Suprapubic skin (tissue), 3 donors: ENCODE results near the gene SLC22A23.

Experiments used
- POLR2A ChIP-seq, 2 donors: fragments of 450-650 bp; IDR thresholded peaks; one replicate each; pipeline ENCODE4 v1.6.1; 2017; ENCODE audit warnings: antibody characterized with exemption in 2 of 2, mild to moderate bottlenecking in 2 of 2, moderate library complexity in 2 of 2
- TF ChIP-seq, protein P1 (sequence below), 2 donors: fragments of 200-600 bp in 1 of 2; fragments of 450-650 bp in 1 of 2; sonication (generic) in 1 of 2; IDR thresholded peaks; one replicate each; pipeline ENCODE4 v1.5.1; 2016 to 2019; ENCODE audit warnings: antibody characterized with exemption in 2 of 2, mild to moderate bottlenecking in 1 of 2, moderate library complexity in 1 of 2

DNA sequence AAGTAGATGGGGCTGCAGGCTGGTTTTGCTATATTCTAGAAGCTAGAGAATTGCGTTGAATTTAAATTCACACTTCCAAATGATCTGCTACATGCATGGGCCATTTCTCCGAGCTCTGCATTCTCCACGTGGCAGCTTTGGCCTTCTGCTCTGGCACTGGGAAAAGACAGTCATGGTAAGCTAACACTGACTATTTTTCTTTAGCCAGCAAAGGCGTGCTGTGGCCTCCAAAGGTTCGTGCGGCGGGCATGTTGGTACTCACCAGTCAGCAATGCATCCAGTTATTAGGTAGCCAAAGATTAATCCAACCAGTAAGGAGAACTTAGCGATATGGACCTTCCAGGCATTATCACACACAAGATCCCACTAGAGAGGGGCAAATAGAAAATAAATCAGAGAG lies 41.4 kb downstream of the SLC22A23 start:
- TF ChIP-seq, protein P1, sequence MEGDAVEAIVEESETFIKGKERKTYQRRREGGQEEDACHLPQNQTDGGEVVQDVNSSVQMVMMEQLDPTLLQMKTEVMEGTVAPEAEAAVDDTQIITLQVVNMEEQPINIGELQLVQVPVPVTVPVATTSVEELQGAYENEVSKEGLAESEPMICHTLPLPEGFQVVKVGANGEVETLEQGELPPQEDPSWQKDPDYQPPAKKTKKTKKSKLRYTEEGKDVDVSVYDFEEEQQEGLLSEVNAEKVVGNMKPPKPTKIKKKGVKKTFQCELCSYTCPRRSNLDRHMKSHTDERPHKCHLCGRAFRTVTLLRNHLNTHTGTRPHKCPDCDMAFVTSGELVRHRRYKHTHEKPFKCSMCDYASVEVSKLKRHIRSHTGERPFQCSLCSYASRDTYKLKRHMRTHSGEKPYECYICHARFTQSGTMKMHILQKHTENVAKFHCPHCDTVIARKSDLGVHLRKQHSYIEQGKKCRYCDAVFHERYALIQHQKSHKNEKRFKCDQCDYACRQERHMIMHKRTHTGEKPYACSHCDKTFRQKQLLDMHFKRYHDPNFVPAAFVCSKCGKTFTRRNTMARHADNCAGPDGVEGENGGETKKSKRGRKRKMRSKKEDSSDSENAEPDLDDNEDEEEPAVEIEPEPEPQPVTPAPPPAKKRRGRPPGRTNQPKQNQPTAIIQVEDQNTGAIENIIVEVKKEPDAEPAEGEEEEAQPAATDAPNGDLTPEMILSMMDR (IDR thresholded peaks at IDR 0.05): no peak
- TF ChIP-seq POLR2A (IDR thresholded peaks at IDR 0.05): no peak
